GM18951 (cell line): ENCODE measurements around the gene NASP.
A peak's percentile ranks its signal among the peaks of the same experiment; 100 is the strongest.

Experiments used
- POLR2A ChIP-seq: IDR thresholded peaks from 4 replicates; pipeline ENCODE4 v1.6.1; 2011; ENCODE audit warnings: mild to moderate bottlenecking; ENCODE audit not compliant: insufficient read length, insufficient read depth; ENCODE audit errors: extremely low read depth
- in situ Hi-C: fragments of 300-500 bp; cut with MboI; formaldehyde crosslinking; loops from one replicate; pipeline ENCODE4 v1.12.0; 2022; ENCODE audit warnings: low sequenced_read_pairs, mixed read lengths, inconsistent platforms; ENCODE audit not compliant: unreplicated experiment

The NASP gene

GRCh38 chr1:45552331-45552730 is 31.5 kb upstream of the NASP start:
- no peak for TF ChIP-seq POLR2A
- in situ Hi-C loops: no loop called here

- in situ Hi-C loops: no loop called here
- TF ChIP-seq POLR2A: no peak
Observed at GRCh38 chr1:45554198-45554597, 29.6 kb upstream of the NASP start.

- in situ Hi-C loops: no loop called here
- TF ChIP-seq POLR2A: no peak
Observed at GRCh38 chr1:45557422-45557944, 26.4 kb upstream of the NASP start.

- TF ChIP-seq POLR2A: no peak
- in situ Hi-C loops: no loop called here
Observed at GRCh38 chr1:45563843-45564242, 20.0 kb upstream of the NASP start.

- in situ Hi-C loops: no loop called here
- TF ChIP-seq POLR2A: no peak
Observed at GRCh38 chr1:45566722-45567121, 17.1 kb upstream of the NASP start.

- TF ChIP-seq POLR2A: no peak
- in situ Hi-C loops: no loop called here
Observed at GRCh38 chr1:45567911-45568310, 15.9 kb upstream of the NASP start.

- TF ChIP-seq POLR2A: no peak
- in situ Hi-C loops: no loop called here
Observed at GRCh38 chr1:45568421-45568820, 15.4 kb upstream of the NASP start.

GRCh38 chr1:45569571-45569961 is 14.3 kb upstream of the NASP start:
- TF ChIP-seq POLR2A: no peak
- in situ Hi-C loops: no loop called here

- no peak for TF ChIP-seq POLR2A
- in situ Hi-C loops: loop anchor here (5.0 to 10.0 kb wide), 2 partner anchors 63 to 555 kb away; partner anchors contain the start of genes HECTD3 and UROD
Observed at GRCh38 chr1:45569962-45570581, 13.8 kb upstream of the NASP start.

GRCh38 chr1:45570631-45571030 is 13.2 kb upstream of the NASP start:
- in situ Hi-C loops: loop anchor here (5.0 to 10.0 kb wide), 2 partner anchors 63 to 556 kb away; partner anchors contain the start of genes HECTD3 and UROD

GRCh38 chr1:45573231-45573804 is 10.5 kb upstream of the NASP start:
- in situ Hi-C loops: loop anchor here (5.0 to 10.0 kb wide), 2 partner anchors 66 to 559 kb away; partner anchors contain the start of genes HECTD3 and UROD

More at GRCh38 chr1:45570631-45571030, 13.2 kb upstream of the NASP start:
- TF ChIP-seq POLR2A: no peak

GRCh38 chr1:45574105-45574626 is 9.7 kb upstream of the NASP start:
- in situ Hi-C loops: loop anchor here (5.0 to 10.0 kb wide), 2 partner anchors 67 to 559 kb away; partner anchors contain the start of genes HECTD3 and UROD

More at GRCh38 chr1:45573231-45573804, 10.5 kb upstream of the NASP start:
- no peak for TF ChIP-seq POLR2A

GRCh38 chr1:45583264-45583665 is 576 bp upstream of the NASP start:
- peak; percentile 15 for TF ChIP-seq POLR2A
- in situ Hi-C loops: loop anchor here (10.0 kb wide), 1 partner anchor 218 kb away; no protein-coding TSS in a partner anchor

More at GRCh38 chr1:45574105-45574626, 9.7 kb upstream of the NASP start:
- TF ChIP-seq POLR2A: no peak
